DMS 273 (cell line): ENCODE measurements around the gene SPTBN2.

Experiments used
- DNase-seq: peaks from one replicate; lab custom pipeline; 2025; ENCODE audit not compliant: unreplicated experiment; lab: John Stamatoyannopoulos, UW

Gene SPTBN2

DNA sequence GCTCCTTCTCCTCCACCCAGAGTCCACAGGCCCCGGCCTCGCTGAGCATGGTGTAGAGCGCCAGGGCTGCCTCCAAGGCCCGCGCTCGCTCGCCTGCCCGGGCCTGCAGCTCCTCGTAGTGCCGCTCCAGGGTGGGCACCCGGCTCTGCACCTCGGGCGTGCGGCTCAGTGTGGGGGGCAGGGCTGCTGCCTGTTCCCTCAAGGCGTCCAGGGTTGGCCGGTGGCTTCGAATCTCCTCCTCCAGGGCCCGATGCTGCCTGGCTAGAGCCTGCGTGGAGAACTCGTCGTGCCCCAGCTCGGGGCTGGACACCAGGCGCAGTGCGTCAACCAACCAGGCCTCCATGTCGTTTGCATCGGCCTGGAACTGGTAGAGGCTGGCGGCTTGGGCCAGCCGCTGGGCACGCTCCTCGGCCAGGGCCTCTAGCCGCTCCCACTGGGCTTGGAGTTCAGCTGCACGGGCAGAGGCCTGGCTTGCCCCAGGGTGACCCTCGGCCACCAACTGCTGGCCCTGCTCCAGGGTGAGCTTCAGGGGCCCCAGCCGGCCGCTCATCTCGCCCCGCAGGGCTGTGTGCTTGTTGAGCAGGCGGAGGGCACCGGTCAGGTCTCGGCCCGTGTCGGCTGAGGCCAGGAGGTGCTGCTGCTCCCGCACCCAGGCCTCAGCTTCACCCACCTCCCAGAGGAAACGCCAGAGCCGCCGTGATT is 24.2 kb downstream of the SPTBN2 start:
- no peak for DNase-seq

DNA sequence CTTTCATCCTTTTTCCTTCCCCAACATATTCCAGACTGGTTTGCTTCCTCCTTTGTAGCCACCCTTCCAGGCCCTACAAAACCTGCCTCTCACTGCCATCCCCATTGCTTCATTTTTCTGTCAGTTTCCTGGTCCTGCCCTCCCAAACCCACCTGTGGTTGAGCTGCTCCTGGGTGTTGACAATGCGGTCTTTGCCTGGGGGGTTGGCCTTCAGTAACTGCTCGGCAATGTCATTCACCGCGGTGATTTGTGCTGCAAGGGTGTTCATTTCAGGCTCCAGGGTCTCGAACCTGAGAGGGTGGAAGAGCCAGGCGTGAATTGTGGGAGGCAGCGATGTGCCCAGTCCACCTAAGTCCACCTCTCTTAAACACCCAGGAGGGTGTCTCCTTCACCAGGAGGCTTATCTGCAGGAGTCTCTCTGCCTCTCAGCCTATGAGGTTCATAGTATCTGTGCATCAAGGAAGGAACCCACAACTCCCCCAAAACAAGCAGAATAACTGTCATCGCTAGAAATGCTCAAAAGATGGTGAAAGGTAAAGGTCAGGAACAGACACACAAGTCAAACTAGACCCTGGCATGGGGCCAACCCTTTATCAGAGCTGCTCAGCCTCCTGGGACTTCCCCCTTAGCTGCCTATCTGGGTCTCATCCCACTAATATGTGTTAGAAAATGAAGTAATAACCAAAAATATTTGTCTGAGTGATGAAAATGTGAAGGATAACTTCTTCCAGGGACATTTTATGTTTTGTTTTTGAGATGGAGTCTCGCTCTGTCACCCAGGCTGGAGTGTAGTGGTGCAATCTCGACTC is 27.4 kb downstream of the SPTBN2 start:
- DNase-seq: peak; percentile 18

DNA sequence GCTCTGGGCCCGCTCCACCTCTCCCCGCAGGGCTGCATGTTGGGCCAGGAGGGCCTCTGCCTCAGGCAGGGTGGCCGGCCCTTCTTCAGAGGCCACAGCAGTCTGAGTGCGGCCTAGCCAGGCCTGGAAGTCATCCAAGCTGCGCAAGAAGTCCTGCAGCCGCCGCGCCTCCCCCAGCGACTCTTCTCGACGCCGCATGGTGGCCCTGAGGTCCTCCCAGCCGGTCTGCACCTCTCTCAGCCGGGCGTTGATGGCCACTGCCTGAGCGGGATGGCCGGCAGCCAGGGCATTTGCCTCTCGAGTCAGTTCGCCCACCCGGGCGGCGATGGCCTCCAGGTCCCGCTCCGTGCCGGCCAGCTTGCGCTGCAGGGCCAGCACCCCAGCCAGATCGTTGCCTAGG is 28.3 kb downstream of the SPTBN2 start:
- DNase-seq: no peak

DNA sequence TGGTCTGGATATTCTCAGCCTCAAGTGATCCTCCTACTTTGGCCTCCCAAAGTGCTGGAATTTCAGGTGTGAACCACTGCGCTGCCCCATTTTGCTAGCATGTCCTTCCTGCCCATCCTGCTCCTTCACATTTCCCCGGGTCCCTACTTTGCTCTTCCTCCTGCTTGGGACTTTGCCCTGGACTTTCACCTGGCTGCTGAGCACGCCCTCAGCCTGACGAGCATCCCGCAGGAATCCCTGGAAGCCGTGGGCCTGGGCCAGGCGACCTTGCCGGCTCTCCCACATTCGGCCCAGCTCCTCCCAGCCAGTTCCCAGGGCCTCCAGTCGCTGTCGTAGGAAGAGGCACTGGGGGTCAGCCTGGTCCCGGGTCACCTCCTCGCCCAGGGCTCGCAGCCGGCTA is 28.7 kb downstream of the SPTBN2 start:
- no peak for DNase-seq

DNA sequence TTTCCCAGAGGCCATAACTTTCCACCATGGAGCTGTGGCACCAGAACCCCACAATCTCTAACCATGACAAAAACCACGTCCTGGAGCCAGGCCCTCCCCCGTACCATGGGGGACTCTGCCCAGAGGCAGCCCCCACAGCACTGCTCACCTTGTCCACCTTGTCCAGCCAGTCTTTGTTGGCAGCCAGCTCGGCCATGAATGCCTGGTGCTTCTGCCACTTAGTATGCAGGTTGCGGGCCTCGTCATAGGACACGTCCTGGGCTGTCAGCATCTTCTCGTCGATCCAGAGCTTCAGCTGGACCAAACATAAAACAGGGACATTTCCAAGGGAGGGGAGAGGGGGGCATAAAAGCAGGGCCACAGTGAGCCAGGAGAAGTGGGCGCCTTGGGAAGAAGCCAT is 30.5 kb downstream of the SPTBN2 start:
- no peak for DNase-seq

DNA sequence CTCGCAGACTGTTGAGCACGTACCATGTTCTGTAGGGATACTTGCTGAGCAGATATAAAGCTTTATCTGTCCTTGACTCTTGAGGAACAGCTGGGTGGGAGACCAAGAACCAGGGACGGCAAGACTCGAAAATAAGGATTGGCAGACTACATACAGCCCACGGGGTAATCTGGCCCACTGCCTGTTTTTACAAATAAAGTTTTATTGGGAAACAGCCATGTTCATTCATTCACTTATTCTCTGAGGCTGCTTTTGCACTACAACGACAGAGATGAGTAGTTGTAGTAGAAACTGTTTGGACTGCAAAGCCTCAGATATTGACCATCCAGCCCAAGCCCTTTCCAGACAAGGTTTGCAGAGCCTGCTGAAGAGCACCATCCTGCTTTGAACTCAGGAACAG is 31.0 kb downstream of the SPTBN2 start:
- no peak for DNase-seq

DNA sequence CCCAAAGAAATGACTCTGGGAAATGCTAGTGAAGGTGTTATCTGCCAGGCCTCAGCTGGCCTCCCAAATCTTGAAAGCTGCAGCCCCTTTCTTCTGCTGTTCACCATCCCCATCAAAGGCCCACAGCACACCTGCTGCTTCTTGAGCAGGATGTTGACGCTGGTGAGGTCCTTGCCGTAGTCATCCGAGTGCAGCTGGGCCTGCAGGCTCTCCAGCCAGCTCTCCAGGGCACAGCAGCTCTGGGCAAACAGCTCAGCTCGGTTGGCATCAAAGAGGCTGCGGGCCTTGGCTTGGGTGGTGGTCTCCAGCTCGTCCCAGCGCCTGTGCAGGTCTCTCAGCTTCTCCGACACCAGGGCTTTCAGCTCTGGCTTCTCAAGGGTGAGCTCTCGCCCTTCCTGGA is 32.9 kb downstream of the SPTBN2 start:
- no peak for DNase-seq

DNA sequence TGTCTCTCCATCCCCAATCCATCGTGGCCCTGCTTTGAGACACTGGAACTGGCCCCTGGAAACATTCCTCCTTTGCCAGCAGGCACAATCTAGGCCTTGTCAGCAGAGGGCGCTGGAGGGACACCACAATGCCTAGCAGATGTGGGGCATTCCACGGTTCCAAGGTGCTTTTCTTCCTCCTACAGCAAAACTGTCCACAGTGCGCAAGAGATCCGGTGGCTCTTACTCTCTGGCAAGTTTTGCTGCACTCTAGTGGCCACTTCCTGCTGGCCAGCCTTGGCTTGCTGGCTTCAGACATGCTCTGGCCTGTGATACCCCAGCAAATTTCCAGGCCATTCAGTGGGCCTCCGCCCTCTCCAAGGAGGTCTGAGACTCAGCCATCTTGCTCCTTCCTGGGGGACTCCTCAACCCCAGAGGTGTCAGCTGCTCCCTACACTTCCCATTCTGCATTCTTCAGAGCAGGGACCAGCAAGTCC is 34.2 kb downstream of the SPTBN2 start:
- peak; percentile 90 for DNase-seq

DNA sequence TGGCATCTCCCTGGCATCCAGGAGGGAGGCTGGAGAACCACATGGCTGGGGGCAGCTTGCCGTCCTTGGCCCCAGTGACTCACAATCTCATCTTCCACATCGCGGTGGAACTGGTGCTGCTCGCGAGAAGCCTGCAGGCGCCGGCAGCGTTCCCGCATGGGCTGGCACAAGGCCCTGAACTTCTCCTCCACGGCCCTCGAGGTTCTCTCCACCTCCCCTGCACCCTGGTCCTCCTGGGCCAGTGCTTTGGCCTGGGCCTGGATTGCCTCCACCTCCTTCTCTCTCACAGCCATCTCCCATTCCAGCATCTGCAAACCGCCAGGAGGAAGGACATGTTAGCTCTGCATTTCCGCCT is 35.0 kb downstream of the SPTBN2 start:
- DNase-seq: no peak

DNA sequence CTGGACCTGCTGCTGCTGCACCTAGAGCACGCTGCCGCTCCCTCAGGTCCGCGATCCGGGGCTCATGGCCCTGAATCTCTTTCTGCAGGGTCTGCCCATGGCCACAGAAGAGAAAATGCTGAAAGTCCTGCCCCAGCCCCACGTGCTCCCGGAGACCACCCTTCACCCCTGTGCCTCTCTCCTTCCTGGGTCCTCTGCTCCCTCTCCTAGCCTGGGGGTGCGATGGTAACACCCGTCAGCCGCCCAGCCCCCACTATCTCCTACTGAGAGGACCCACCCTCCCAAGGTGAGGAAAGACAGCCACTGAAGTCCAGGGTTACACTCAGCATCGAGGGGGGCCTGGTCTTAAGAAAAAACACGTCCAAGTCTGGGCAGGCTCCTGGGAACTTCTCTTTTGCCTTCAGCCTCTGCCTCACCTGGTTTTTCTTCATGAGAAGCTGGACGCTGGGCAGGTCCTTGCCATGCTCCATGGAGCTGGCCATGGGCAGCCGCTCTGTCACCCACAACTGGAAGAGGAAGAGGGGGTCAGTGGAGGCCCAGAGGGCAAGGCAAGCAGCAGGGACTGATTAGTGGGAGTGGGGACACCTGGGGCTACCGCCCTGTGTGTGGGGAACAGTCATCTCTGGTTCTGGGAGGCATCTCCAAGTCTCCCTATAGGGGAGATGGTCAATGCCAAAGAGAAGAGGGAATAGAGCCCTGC is 35.5 kb downstream of the SPTBN2 start:
- no peak for DNase-seq

DNA sequence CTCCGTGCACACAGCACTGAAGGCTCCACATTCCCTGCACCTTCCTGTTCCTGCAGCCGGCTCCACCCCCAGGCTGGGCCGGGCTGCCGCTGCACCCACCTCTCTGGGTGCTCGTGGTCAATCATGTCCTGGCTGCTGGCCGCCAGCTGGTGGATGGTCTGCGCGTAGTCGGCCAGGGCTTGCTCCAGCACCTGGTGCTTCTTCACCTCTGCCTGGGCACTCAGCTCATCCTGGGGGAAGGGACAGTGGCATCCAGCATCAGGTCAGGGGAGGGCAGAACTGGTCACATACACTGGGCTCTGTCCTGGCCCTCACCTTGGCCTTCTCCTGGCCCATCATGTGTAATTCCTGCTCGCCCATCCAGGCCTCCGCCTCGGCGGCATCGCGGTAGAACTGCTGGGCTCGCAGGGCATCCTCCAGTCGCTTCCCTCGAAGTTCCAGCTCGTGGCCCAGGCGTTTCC is 36.1 kb downstream of the SPTBN2 start:
- no peak for DNase-seq

DNA sequence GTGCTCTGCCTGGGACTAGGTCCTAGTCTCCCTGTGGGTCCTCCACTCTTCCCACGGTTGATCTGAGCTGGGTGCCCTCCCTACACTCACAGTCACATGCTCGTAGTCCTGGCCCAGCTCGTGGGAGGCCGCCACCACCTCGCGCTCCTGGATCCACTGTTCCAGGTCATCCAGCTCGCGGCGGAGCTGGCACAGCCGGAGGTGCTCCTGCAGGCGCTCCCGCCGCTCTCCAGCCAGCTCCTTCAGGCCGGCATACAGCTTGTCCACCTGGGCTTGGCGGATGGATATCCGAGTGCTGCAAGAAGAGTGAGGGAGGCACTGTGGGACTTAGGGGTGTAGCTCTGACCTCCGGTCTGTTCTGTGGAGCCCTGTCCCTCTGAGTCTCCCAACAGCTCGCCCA is 36.6 kb downstream of the SPTBN2 start:
- no peak for DNase-seq

DNA sequence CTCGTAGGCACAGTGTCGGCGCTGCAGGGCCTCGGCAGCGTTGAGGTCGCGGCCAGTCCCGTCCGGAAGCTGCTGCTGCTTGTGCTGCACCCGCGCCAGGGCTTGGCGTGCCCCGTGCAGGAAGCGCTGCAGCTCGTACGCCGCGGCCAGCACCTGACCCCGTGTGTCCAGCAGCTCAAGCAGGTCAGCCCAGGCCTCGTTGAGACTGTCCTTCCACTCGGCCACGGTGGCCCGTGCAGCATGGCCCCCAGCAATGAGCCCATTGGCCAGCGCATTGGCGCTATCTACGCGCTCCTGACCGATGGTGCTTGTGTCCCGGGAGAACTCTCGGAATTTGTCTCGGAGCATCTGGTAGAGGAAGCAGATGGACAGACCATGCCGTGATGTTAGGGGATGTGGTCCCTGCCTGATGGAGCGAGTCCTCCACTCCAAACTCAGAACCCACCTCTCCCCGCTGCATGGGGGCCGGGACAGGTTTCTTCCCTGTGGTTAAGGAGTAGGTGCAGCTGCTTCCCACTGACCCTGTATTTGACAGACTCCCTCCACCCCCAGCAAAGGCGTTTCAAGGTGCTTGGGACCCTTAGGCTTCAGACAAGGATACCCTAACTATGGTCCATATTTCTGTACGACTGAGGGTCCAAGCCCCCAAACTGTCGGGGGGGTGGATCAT is 37.6 kb downstream of the SPTBN2 start:
- no peak for DNase-seq

DNA sequence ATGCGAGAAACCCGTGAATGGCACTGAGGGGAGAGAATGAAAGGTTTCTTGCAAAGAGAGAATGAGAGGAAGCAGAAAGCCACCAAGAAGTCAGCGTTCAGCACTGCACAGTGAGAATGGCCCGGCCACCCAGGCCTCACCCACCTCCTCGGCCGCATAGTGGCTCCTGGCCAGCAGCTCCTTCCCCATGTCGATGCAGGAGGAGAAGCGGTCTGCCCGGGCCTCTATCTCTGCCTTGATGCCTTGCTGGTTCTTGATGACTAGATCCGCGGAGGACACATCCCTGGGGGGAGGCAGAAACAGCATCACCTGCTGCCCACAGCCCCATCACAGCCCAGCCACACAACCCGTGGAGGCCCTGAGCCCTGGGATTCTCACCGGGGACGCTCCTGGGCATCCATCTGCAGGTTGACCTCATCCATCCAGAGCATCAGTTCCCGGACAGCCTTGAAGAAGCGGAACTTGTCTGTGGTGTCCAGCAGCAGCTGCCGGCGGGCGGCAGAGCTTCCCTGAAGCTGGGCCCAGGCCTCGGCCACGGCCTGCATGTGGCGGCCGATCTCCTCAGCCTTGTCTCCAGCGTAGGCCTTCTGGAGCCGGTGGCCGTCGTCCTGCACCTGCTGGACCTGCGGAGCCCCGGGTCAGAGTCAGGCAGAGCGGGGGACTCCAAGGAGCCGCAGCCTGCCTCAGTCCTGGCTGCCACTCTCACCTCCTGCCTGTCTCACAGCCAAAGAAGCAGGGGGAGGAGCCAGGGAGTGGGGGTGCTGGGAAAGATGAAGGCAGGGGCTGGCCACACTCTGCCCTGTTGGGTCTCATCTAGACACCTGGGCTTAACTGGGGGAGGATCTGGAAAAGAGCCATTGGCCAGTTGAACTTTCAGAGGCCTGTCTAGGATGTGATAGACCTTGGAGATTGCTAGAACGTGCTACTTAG is 39.1 kb downstream of the SPTBN2 start:
- DNase-seq: no peak

DNA sequence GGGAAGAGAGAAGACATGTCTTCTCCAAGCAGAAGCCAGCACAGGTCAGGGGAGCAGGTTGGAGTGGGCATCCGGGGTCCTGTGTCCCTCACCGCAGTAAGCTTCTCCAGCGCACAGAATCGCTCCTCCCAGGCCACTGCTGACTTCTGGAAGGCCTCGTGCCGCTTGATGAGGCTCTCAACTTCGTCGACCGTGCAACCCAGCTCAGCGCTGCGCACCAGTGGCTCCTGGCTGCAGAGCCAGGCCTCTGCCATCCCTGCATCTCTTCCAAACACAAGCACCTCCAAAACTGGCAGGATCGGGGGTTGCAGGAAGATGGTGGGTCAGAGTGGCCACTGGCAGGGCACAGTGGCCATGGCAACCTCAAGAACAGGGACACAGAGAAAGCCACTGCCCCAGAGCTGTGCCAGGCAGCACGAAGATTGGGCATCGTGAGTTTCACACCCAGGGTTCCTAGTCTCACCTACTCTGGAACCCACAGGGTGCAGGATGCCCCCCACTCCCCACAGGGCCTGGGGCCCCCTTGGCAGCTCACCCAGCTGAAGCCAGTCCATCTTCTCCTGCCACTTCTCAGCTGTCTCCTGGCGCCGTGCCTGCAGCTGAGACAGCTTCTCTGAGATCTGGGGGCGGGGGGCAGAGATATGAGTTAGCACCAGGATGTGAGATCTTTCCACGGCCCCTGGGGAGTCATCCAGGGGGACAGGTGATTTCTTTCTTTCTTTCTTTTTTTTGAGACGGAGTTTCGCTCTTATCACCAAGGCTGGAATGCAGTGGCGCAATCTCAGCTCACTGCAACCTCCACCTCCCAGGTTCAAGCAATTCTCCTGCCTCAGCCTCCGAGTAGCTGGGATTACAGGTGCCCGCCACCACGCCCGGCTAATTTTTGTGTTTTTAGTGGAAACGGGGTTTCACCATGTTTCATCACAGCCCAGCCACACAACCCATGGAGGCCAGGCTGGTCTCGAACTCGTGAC is 40.2 kb downstream of the SPTBN2 start:
- DNase-seq: no peak

DNA sequence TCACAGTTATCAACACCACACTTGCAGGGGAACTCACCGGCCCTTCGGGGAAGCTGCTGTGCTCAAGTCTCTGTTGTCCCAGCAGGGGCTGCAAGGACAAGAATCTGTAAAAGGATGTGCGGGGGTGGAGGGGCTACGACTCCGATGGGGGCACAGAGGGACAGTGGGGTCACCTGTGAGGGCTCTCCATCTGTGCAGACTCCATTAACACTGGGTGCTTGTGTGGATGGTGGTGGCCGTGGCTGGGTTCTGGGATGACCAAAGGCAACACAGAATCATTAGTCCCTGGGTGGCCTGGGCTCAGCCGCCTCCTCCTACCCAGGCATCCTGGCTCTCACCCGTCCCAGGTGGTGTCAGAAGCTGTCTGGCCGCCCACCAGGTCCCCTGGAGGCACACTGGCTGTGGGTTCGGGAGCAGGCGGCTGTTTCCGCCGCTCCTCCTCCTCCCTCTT is 41.2 kb downstream of the SPTBN2 start:
- no peak for DNase-seq

DNA sequence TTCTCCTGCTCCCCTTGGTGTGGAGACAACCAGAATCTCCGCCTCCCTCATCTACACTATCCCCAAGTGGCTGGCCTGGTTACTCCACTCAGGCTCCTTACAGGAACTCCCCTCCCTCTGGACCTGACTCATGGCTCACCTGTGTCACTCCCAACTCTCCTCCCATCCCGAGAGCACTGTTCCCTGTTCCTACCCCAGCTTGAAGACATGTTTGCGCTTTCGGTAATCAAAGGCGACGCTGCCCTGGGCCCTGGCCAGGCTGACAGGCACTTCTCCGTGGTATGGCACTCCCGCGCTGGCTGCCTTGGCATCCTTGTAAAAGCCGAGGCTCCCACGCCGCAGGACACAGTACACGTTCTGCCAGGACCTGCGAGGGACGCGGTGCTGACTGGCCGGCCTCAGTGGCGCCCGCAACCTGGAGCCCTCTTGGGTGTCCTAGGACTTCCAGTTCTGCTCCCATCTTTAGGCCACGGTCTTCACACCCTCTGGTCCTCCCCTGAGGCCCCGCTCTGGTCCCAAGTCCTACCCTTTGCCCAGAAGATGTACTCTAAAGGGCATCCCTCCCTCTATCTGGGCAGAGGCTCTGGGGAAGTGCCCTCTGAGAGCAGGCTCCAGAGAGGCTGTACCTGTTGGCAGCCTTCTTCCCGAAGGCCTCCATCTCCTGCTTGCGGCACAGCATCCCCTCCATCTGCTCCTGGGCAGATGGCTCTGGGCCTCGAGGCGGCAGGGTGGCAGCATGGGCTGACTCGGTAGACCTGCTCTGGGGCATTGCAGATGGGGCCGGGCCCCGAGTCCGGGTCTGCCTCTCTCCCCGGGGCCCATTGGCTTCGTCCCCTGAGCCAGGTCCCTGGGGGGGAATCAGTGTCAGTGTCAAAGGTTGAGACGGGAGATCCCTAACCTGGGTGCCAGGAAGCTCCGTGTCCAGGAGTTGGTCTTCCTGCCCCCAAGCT is 41.9 kb downstream of the SPTBN2 start:
- DNase-seq: peak; percentile 45
